ENCODE measurements around the gene VCX. TPM values are rescaled to one million over a fixed set of nuclear protein-coding genes. Genes with fewer than 3 reads are reported as not detected.

The VCX gene
- total RNA-seq: not detected

DNA sequence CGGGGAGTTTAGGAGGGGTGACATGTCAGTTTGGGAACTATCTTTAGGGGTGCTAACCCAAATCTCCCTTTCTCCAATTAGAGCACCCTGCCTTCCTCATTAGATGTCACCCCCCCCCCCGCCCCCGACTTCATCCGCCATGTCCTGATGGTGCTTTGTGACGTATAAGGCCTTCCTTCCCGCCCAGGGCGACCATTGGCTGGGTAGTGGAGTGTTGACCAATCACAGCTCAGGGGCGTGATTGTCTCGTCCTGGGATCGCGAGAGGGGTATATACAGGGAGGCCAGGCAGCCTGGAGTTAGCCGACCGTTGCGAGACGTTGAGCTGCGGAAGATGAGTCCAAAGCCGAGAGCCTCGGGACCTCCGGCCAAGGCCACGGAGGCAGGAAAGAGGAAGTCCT is at the start of gene VCX:
VCX (plus strand) TSS at position 301 of the 400 bp plus-strand sequence; CDS start at position 334, 33 bp downstream.

Other genes starting within 250 kb of the VCX start
- 19.9 TPM for gene PNPLA4, start 84.2 kb downstream of the VCX start, total RNA-seq

All from metanephros (tissue), 1 donor.